ENCODE data around the gene XYLB.

Gene XYLB

DNA sequence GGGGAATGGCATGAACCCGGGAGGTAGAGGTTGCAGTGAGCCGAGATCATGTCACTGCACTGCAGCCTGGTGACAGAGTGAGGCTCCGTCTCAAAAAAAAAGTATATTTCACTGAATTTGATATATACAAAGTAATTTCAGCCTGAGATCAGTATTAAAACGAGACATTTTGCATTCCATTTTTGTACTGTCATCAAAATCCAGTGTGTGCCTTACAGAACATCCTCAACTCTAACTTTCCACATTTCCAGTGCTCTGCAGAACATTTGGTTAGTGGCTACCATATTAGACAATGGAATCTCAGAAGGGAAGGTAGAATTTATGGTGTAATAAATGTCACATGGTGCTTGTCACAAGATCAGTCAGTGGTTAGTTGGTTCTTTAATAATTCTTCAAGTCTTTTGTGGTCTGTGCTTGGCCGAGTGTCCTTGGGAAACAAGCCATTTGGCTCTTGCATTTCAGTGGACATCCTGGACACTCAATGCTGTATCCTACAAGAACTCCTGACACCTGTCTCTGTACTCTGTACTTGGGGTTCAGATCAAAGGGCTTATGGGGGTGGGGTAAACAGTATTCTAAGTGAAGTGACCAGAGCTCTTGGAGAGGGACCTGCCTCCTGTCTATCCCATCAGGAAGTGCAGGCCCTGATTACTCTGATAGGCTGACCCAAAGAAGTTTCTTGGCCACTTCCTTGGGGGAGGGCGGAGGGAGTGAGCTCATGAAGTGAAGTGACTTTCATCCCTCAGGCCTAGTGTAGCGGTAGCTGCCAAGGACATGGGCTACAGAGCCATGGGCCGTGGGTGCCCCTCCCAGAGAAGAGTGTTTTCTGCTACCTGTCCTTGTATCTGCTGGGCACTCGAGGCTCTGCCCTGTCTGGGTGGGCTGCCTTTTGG is 110.8 kb downstream of the XYLB start:
- no peak for DNase-seq

DNA sequence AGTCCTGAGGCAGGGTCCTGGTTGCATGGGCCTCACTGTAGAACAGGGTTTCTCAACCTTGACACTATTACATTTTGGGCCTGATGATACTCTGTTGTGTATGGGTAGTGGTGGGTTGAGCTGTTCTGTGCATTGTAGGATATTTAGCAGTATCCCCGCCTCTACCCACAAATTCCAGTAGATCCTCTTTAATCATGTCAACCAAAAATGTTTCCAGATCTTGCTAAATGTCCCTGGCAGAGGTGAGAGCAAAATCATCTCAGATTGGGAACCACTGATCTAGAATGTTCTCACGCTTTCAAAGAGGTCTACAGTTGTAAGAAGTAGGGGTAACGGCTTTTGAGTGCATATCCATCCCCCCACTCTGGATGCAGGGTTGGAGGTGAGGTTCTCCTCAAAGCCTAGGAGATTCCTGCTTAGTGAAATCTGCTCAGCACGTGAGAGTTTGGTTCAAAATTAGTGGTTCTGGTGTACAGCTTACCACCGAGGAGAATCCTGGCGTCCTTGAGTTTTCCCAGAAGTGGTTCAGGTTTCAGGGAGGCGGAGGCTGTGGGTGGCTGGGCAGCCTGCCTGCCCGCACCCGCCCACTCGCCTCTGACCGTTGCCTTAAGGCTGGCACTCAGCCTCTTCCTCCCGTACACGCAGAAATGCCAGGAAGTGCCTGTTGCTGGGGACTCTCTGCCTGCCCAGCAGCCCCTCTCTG is 112.4 kb downstream of the XYLB start:
- DNase-seq = no peak

DNA sequence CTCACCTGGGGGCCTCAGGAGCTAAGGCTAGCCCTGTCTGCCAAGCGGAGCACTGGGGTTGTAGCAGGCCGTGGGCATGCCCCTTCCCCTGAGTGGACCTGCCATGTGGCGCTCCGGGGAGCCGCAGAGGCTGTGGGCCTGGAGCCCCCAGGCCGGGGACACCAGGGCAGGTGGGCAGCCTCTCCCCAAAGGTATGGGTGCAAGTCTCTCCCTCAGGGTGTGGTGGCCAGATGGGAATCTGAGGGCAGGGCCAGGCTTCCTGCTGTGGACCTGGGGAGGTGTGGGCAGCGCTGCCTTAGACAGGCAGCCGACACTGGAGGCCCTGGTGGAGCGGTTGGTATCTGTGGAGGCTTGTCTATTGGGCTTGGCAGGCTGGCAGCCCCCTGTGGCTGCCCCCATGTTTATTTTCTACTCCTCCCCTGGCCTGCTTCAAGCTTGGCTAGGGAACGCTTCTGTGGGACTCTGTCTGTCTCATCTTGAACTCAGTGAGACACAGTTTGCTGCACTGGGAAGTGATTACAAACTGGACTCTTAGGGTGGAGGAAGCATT is 113.0 kb downstream of the XYLB start:
- DNase-seq = no peak

DNA sequence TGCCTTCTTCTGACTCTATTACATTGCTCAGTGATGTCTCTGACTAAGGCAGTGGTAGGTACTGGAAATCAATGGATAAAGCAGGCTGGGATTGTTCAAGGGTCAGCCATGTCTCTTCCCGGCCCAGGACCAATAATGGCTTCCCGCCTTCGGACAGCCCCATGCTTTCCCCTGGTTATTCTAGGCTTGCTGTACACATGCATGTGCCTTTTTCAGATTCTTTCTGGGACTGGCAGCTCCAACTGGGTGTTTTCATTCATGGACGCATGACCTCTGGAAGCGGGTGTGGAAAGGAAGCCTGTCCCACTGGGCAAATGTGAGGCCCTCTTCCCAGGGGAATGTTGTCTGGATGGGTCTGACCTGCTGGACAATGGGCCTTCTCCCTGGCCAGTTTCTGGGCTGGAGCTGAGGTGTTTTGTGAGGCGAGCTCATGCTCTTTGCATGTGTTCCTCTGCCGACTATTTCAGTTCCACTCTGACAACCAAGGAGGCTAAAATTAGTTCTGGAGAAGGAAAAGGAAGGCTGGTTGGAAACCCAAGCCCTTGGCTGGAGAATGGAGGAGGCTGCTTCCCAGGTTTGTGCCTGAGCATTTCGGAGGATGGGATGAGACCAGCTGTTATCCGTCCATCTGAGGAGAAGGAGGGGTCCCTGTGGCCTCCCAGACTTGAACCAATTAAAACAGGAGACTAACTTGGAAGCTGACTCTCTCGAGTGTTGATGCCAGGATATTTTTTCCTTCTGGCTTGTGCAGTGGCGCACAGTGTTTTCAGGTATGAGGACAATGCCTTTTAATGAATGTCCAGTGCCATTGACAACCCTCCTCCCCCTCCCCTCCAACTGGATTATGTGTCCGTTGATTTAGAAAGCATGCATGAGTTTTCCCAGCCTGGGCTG is 114.0 kb downstream of the XYLB start:
- DNase-seq = no peak
